Caco-2 (cell line): ENCODE results near the gene RHBDF2. TPM values are rescaled to one million over a fixed set of nuclear protein-coding genes. Genes with fewer than 3 reads are reported as not detected.

Experiments used
- BruUV-seq: library from RNA; stranded (reverse); fragments of 400-500 nt; replicated peaks from 2 replicates; lab custom pipeline; 2021; lab: Mats Ljungman, UMichigan
- CTCF ChIA-PET: fragments of 300-600 bp; sonication (Branson Sonifier 250); formaldehyde crosslinking; loops from one replicate; lab custom pipeline; 2022; ENCODE audit warnings: antibody characterized with exemption; lab: Charles Lee
- POLR2A ChIA-PET: fragments of 300-600 bp; sonication (Branson Sonifier 250); formaldehyde crosslinking; loops from one replicate; lab custom pipeline; 2022; ENCODE audit warnings: antibody characterized with exemption; lab: Charles Lee
- DNase-seq, 2 experiments: peaks; one replicate each; pipeline versions ENCODE4 v3.0.0 to v3.0.0-alpha.2; 2020 to 2022
- H3K27me3 ChIP-seq: replicated peaks from 2 replicates; pipeline ENCODE4 v1.6.0; 2011; ENCODE audit warnings: low read length; ENCODE audit not compliant: control insufficient read depth, insufficient read depth
- H3K36me3 ChIP-seq: 2 replicates; pipeline ENCODE4 v1.5.1; 2011; ENCODE audit warnings: low read length; ENCODE audit not compliant: control insufficient read depth, insufficient read depth
- H3K4me1 ChIP-seq: fragments of 250-450 bp; sonication (Bioruptor Pico); 2 replicates; pipeline ENCODE4 v1.5.1; 2020; ENCODE audit warnings: mild to moderate bottlenecking
- H3K4me3 ChIP-seq: 2 replicates; pipeline ENCODE4 v1.5.1; 2011; ENCODE audit warnings: low read depth, mild to moderate bottlenecking, control low read depth, low read length
- H3K9me3 ChIP-seq: fragments of 250-450 bp; sonication (Bioruptor Pico); 2 replicates; pipeline ENCODE4 v1.5.1; 2020; ENCODE audit warnings: mild to moderate bottlenecking, moderate library complexity
- H3K27ac Mint-ChIP-seq: one replicate; pipeline ENCODE4 v1.8.0; 2022; ENCODE audit warnings: mixed read lengths; ENCODE audit not compliant: unreplicated experiment
- H3K27me3 Mint-ChIP-seq: one replicate; pipeline ENCODE4 v1.8.0; 2022; ENCODE audit warnings: mixed read lengths; ENCODE audit not compliant: insufficient read depth, unreplicated experiment
- H3K36me3 Mint-ChIP-seq: one replicate; pipeline ENCODE4 v1.8.0; 2022; ENCODE audit warnings: mild to moderate bottlenecking, mixed read lengths; ENCODE audit not compliant: insufficient read depth, unreplicated experiment
- H3K4me1 Mint-ChIP-seq: one replicate; pipeline ENCODE4 v1.8.0; 2022; ENCODE audit warnings: low read depth, mixed read lengths; ENCODE audit not compliant: unreplicated experiment
- H3K4me3 Mint-ChIP-seq: one replicate; pipeline ENCODE4 v1.8.0; 2022; ENCODE audit warnings: mild to moderate bottlenecking, moderate library complexity, mixed read lengths; ENCODE audit not compliant: unreplicated experiment
- H3K9me3 Mint-ChIP-seq: one replicate; pipeline ENCODE4 v1.8.0; 2022; ENCODE audit warnings: mixed read lengths; ENCODE audit not compliant: unreplicated experiment
- intact Hi-C: fragments of 100-400 bp; cut with micrococcal nuclease; formaldehyde crosslinking; loops from one replicate; pipeline ENCODE4 v1.10.0; 2022; ENCODE audit not compliant: unreplicated experiment
- total RNA-seq: library from RNA; stranded (reverse); gene quantifications from 2 replicates; pipeline ENCODE4 v1.2.3, GENCODE V29; 2022
- TF ChIP-seq, protein P1 (sequence below), 2 experiments: fragments of 200-600 bp in 1 of 2; IDR thresholded peaks; 1 replicate in 1 of 2; 2 replicates in 1 of 2; pipeline versions ENCODE4 v1.5.1 to v1.8.0; 2011 to 2022; ENCODE audit warnings: antibody characterized with exemption in 1 of 2, control low read depth in 1 of 2, inconsistent platforms in 1 of 2, low read depth in 1 of 2, low read length in 1 of 2, mild to moderate bottlenecking in 1 of 2, moderate library complexity in 1 of 2; ENCODE audit not compliant: insufficient read depth in 1 of 2, severe bottlenecking in 1 of 2, unreplicated experiment in 1 of 2

RHBDF2 gene
- total RNA-seq, 1 experiment from 2014 or later: 33.8 TPM

- ChIA-PET POLR2A (no interaction called here), CTCF (no interaction called here)
- no peaks in the 10 kb centered on the region for H3K27me3 Mint-ChIP-seq
- no peaks in the 10 kb centered on the region for H3K9me3 ChIP-seq
- H3K4me1 ChIP-seq: peaks cover 20% of the 10 kb centered on the region
- H3K27me3 ChIP-seq: no peaks in the 10 kb centered on the region
- no peaks in the 10 kb centered on the region for H3K36me3 Mint-ChIP-seq
- DNase-seq: no peak
- H3K4me1 Mint-ChIP-seq: peaks cover 15% of the 10 kb centered on the region
- BruUV-seq: no TSS peak
- no peak overlapping the region for H3K4me3 ChIP-seq
- intact Hi-C loops: no loop called here
- no peaks in the 10 kb centered on the region for H3K9me3 Mint-ChIP-seq
- H3K36me3 ChIP-seq: no peaks in the 10 kb centered on the region
- H3K27ac Mint-ChIP-seq: peak overlapping the region; percentile 43
- no peak overlapping the region for H3K4me3 Mint-ChIP-seq
- TF ChIP-seq, protein P1, sequence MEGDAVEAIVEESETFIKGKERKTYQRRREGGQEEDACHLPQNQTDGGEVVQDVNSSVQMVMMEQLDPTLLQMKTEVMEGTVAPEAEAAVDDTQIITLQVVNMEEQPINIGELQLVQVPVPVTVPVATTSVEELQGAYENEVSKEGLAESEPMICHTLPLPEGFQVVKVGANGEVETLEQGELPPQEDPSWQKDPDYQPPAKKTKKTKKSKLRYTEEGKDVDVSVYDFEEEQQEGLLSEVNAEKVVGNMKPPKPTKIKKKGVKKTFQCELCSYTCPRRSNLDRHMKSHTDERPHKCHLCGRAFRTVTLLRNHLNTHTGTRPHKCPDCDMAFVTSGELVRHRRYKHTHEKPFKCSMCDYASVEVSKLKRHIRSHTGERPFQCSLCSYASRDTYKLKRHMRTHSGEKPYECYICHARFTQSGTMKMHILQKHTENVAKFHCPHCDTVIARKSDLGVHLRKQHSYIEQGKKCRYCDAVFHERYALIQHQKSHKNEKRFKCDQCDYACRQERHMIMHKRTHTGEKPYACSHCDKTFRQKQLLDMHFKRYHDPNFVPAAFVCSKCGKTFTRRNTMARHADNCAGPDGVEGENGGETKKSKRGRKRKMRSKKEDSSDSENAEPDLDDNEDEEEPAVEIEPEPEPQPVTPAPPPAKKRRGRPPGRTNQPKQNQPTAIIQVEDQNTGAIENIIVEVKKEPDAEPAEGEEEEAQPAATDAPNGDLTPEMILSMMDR (IDR thresholded peaks at IDR 0.05; ENCODE audit: insufficient read depth in 1 of 2, low read depth in 1 of 2, low read length in 1 of 2, severe bottlenecking in 1 of 2, unreplicated experiment in 1 of 2): no peak
Observed at GRCh38 chr17:76531486-76532038, 30.3 kb upstream of the RHBDF2 start.

GRCh38 chr17:76530811-76531485 lies 29.7 kb upstream of the RHBDF2 start:
- H3K4me1 Mint-ChIP-seq: peaks cover 15% of the 10 kb centered on the region
- Histone ChIP-seq H3K36me3 (no peaks in the 10 kb centered on the region), H3K4me1 (peaks cover 20% of the 10 kb centered on the region), H3K9me3 (no peaks in the 10 kb centered on the region), H3K4me3 (no peak overlapping the region), H3K27me3 (no peaks in the 10 kb centered on the region)
- H3K27me3 Mint-ChIP-seq: no peaks in the 10 kb centered on the region
- ChIA-PET CTCF (no interaction called here), POLR2A (no interaction called here)
- no peak overlapping the region for H3K4me3 Mint-ChIP-seq
- no peaks in the 10 kb centered on the region for H3K36me3 Mint-ChIP-seq
- intact Hi-C loops: no loop called here
- DNase-seq: no peak
- H3K9me3 Mint-ChIP-seq: no peaks in the 10 kb centered on the region
- BruUV-seq: no TSS peak
- H3K27ac Mint-ChIP-seq: no peak overlapping the region
- TF ChIP-seq, protein P1 (IDR thresholded peaks at IDR 0.05; ENCODE audit: insufficient read depth in 1 of 2, low read depth in 1 of 2, low read length in 1 of 2, severe bottlenecking in 1 of 2, unreplicated experiment in 1 of 2): no peak

DNA sequence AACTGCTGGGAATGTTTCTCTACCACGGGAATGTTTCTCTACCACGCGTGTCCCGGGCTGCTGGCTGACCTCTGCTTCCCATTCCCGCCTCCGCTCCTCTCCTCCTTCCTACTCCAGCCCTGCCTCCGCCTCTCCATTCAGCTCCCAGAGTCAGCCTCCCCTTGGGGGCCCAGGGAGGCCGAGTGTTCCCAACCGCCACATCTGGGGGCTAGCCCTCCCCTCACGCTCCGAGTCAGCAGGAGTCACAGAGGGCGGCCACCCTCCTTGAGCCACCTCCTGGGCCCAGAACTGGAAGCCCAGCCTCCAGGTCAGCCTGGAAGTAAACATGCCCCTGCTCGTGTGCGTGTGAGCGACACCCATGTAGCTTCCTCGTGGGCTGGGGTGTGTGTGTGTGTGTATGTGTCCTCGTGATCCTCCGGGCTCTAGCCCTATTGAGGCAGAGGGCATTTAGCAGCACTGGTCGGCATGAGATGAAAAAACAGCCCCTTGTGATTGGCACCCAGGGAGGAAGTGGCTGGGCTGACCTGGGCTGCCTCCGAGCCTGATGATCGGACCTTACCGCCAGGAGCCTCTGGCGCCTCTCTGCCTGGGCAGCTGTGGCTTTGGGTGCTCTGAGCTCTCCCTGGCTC lies 29.0 kb upstream of the RHBDF2 start:
- BruUV-seq: no TSS peak
- POLR2A ChIA-PET: no interaction called here
- intact Hi-C loops: no loop called here
- Histone ChIP-seq H3K4me1 (peaks cover 23% of the 10 kb centered on the region), H3K27me3 (no peaks in the 10 kb centered on the region), H3K36me3 (no peaks in the 10 kb centered on the region), H3K9me3 (no peaks in the 10 kb centered on the region), H3K4me3 (no peak overlapping the region)
- Mint-ChIP-seq H3K36me3 (no peaks in the 10 kb centered on the region), H3K4me1 (peaks cover 15% of the 10 kb centered on the region), H3K27me3 (no peaks in the 10 kb centered on the region), H3K9me3 (no peaks in the 10 kb centered on the region), H3K27ac (peak overlapping the region; percentile 3), H3K4me3 (no peak overlapping the region)
- DNase-seq: no peak
- TF ChIP-seq, protein P1 (IDR thresholded peaks at IDR 0.05; ENCODE audit: insufficient read depth in 1 of 2, low read depth in 1 of 2, low read length in 1 of 2, severe bottlenecking in 1 of 2, unreplicated experiment in 1 of 2): no peak
- CTCF ChIA-PET: no interaction called here
